GM12892 (cell line): ENCODE data around the gene COG6.

Experiments
- POLR2AphosphoS5 ChIP-seq: IDR thresholded peaks from 2 replicates; pipeline ENCODE4 v1.6.1; 2011; ENCODE audit warnings: low read depth, low read length, control low read depth
- TAF1 ChIP-seq: IDR thresholded peaks from 2 replicates; pipeline ENCODE4 v1.6.1; 2011; ENCODE audit warnings: low read depth, mild to moderate bottlenecking, control low read depth, low read length, borderline replicate concordance

GRCh38 chr13:39737047-39737446 lies 81.6 kb downstream of the COG6 start:
- TF ChIP-seq POLR2AphosphoS5 (no peak), TAF1 (no peak)
